Fibroblast of skin of right biceps (primary cell): ENCODE measurements around the gene ITPR2.
"Not testable (repeated sequence)": the region's sequence is repeated elsewhere in the genome, so short reads cannot be mapped to it uniquely, and the experiment has no call there.

Source experiments
- DNase-seq: peaks from one replicate; pipeline ENCODE4 v3.0.0-alpha.2; 2013

Gene ITPR2

GRCh38 chr12:26654623-26655022, 178.4 kb downstream of the ITPR2 start:
- DNase-seq, result no peak

GRCh38 chr12:26651566-26652188, 181.3 kb downstream of the ITPR2 start:
- peak; percentile 79 for DNase-seq

DNA sequence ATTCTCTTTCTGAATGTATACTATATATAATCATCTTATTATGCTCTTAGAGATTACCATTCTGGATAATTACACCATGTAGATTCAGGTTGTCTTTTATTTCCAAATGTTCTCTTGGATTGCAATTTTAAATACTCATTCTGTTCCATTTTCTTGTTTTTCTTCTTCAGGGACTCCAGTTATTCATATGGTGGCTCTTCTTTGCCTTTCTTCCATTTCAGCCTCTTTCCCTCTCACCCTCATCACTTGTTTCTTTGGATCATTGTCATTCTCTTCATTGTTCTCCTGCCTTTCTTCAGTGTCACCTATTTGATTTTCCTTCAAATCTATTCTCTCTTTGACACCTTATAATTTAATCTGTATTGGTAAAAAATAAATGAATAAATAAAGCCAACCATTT, 182.0 kb downstream of the ITPR2 start:
- no peak for DNase-seq

DNA sequence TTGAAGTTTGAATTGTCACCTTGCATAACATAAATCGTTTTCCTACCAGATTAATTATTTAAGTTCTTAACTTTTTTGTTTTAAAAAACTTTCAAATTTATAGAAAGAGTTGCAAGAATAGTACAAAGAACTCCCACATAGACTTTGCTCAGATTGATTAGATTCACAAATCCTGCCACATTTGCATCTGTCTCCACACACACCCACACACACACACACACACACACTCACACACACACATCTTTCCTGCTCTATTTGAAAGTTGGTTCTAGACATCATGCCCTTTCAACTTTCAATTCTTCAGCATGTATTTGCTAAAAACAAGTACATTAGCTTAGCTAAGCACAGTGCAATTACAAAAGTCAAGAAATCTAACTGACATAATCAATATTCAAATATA, 184.0 kb downstream of the ITPR2 start:
- no peak for DNase-seq

- DNase-seq, result peak; percentile 96
Measured at GRCh38 chr12:26648584-26648983, 184.4 kb downstream of the ITPR2 start.

- no peak for DNase-seq
Measured at GRCh38 chr12:26648066-26648465, 184.9 kb downstream of the ITPR2 start.

GRCh38 chr12:26647088-26647487, 185.9 kb downstream of the ITPR2 start:
- peak; percentile 52 for DNase-seq

DNA sequence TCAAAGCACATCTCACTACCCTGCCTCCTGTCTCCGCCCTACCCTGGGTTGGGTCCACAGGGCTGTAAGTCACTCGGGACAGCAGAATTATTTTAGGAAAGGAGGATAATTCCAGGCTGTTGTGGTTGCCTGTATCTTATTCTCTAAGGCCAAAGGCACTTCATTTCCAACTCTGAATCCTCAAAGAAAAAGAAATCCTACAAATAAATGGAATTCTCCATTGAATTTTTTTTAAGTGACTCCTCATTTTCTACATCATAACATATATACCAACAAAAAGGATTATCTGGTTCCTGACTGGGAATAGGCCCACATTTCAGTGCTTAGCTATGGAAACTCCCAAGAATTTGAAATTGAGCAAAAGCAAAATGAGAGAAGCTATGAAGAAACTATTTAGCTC, 186.4 kb downstream of the ITPR2 start:
- DNase-seq, result peak; percentile 59

DNA sequence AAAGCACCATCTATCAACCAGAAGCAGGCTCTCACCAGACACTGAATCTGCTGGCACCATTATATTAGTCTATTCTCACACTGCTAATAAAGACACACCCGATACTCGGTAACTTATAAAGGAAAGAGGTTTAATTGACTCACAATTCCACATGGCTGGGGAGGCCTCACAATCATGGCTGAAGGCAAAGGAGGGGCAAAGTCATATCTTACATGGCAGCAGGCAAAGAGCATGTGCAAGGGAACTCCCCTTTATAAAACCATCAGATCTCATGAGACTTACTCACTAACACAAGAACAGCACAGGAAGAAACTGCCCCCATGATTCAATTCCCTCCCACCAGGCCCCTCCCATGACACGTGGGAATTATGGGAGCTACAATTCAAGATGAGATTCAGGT, 188.6 kb downstream of the ITPR2 start:
- DNase-seq, result not testable (repeated sequence)

DNA sequence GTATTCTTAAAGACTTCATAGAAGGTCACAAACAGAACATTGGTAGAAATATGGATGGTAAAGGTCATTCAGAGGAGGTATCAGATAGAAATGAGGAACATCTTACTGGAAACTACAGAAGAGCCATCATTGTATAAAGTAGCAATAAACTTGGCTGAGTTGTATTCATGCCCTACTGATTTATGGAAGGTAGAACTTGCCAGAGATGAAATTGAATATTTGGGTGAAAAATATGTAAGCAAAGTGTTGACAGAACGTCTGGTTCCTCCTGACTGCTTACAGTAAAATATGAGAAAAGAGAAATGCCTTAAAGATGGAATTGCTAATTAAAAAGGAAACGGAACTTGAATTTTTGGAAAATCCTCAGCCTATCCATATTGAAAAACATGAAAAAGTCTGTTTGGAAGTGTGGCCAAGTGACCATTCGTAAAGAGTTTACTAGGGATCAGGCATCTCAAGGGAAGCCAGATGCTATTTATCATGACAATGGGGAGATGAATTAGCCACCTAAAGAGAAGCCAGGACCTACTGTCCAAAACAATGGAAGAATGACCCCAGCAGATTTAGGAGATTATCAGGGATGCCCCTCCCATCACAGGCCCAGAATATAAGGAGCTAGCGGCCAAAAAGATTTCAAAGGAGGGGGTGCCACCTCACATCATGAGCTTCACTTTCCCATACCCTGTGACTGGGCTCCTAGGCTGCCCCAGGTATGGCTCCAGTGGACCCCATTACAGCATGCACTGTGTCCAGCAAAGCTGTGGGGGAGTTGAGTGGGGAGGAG, 189.3 kb downstream of the ITPR2 start:
- no peak for DNase-seq

DNA sequence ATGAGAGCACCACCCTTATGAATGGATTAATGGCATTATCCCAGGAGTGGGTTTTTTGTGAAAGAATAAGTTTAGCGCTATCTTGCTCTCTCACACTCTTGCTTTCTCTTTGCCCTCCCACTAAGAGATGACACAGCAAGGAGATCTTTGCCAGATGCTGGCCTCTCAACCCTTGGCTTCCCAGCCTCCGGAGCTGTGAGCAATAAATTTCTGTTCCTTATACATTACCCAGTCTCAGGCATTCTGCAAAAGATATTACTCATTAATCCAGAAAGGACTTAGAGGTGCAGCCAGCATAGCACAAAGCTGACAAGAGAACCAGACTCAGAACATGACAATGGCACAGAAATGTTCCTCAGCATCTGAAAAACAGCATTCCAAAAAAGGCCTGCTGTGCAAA, 190.6 kb downstream of the ITPR2 start:
- DNase-seq, result peak; percentile 47

GRCh38 chr12:26636710-26637328, 196.2 kb downstream of the ITPR2 start:
- DNase-seq, result peak; percentile 73

GRCh38 chr12:26633591-26634210, 199.3 kb downstream of the ITPR2 start:
- peak; percentile 95 for DNase-seq

DNA sequence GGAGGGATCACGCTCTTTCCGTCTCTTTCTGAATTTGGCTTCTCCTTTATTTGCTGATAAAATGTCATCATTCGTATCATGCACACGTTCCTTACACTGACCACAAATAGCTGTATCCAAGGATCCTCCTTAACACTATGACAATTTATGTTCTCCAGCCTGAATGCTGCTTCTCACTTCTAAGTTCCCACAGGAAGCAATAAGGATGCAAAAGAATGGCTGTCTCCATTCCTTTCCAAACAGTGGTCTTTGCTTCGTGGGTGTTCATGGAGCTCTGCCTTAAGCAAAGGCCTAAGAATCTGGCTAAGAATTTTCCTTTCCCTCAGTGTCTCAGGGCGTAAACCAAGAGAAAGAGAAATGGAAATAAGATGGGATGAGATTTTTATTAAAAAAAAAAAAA, 200.2 kb downstream of the ITPR2 start:
- peak; percentile 55 for DNase-seq

DNA sequence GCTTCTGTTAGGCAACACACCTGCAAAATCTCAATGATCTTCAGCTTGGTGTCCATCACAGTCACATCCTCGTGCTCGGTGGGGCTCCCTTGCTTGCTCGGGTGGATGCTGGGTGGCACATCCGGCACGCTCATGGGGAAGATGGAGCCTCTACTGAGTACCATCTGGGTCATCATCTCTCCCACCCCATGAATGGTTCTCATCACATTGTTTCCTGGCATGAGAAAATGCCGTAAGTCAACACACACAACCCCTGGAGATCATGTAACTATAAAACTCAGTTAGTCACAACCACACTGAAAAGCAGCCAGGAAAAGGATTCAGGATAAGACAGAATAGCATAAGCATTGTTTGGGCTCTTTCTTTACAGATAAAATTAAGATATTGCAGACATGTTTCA, 201.1 kb downstream of the ITPR2 start:
- DNase-seq, result peak; percentile 57

- DNase-seq, result peak; percentile 93
Measured at GRCh38 chr12:26630546-26631027, 202.4 kb downstream of the ITPR2 start.

- DNase-seq, result no peak
Measured at GRCh38 chr12:26629864-26630263, 203.1 kb downstream of the ITPR2 start.

- DNase-seq, result peak; percentile 56
Measured at GRCh38 chr12:26628234-26628633, 204.8 kb downstream of the ITPR2 start.

- DNase-seq, result no peak
Measured at GRCh38 chr12:26627335-26627734, 205.7 kb downstream of the ITPR2 start.

DNA sequence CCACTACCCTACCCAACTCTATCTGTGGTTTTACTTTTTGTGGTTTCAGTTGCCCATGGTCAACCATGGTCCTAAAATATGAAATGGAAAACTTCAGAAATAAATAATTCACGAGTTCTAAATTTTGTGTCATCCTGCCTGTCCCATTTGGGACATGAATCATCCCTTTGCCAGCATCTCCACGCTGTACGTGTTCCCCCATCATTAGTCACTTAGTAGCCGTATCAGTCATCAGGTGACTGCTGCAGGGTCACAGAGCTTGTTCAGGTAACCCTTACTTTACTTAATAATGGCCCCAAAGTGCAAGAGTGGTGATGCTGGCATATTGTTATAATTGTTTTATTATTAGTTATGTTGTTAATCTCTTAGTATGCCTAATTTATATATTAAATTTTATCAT, 209.9 kb downstream of the ITPR2 start:
- DNase-seq, result no peak

- DNase-seq, result no peak
Measured at GRCh38 chr12:26622601-26623000, 210.4 kb downstream of the ITPR2 start.

- no peak for DNase-seq
Measured at GRCh38 chr12:26621932-26622331, 211.1 kb downstream of the ITPR2 start.

- DNase-seq, result no peak
Measured at GRCh38 chr12:26620907-26621306, 212.1 kb downstream of the ITPR2 start.

DNA sequence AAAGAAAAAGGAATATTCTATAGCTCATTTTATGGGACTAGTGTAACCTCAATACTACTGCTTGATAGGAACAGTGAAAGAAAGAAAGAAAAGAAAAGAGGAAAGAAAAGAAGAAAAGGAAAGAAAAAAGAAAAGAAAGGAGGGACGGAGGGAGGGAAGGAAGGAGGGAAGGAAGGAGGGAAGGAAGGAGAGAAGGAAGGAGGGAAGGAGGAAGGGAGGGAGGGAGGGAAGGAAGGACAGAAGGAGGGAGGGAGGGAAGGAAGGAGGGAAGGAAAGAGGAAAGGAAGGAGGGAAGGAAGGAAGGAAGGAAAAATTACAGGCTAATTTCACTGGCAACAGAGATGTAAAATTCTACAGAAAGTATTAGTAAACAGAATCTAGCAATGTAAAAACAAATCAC, 215.5 kb downstream of the ITPR2 start:
- no peak for DNase-seq
